WTC11 (cell line): ENCODE data around the gene FCHO1. TPM values are rescaled to one million over a fixed set of nuclear protein-coding genes. Genes with fewer than 3 reads are reported as not detected.

Experiments
- ATAC-seq: fragments of 200-7000 bp; cut with Tn5 transposase; 2 replicates; pipeline ENCODE4 v1.10.0; 2021; ENCODE audit warnings: mild to moderate bottlenecking, moderate library complexity
- CTCF ChIA-PET: fragments of 300-600 bp; sonication (Branson Sonifier 250); formaldehyde crosslinking; loops from one replicate; lab custom pipeline; 2021; ENCODE audit warnings: antibody characterized with exemption; lab: Charles Lee
- POLR2A ChIA-PET: fragments of 350-600 bp; sonication (Branson Sonifier 250); formaldehyde crosslinking; loops from one replicate; lab custom pipeline; 2021; ENCODE audit warnings: antibody characterized with exemption; lab: Charles Lee
- DNase-seq: peaks from one replicate; pipeline ENCODE4 v3.0.0; 2021; ENCODE audit warnings: low spot score
- H3K27ac Mint-ChIP-seq: 2 replicates; pipeline ENCODE4 v1.8.0; 2021; ENCODE audit warnings: mixed read lengths
- H3K27me3 Mint-ChIP-seq: 2 replicates; pipeline ENCODE4 v1.8.0; 2021; ENCODE audit warnings: low read depth, mild to moderate bottlenecking, moderate library complexity, mixed read lengths
- H3K36me3 Mint-ChIP-seq: 2 replicates; pipeline ENCODE4 v1.8.0; 2021; ENCODE audit warnings: mixed read lengths
- H3K4me1 Mint-ChIP-seq: 2 replicates; pipeline ENCODE4 v1.8.0; 2022; ENCODE audit warnings: mixed read lengths
- H3K4me3 Mint-ChIP-seq: 2 replicates; pipeline ENCODE4 v1.8.0; 2021; ENCODE audit warnings: mild to moderate bottlenecking, moderate library complexity, mixed read lengths
- H3K9me3 Mint-ChIP-seq: 2 replicates; pipeline ENCODE4 v1.8.0; 2021; ENCODE audit warnings: mixed read lengths
- AR ChIP-seq: fragments of 250-450 bp; sonication (Bioruptor Pico); IDR thresholded peaks from 2 replicates; pipeline ENCODE4 v1.9.0; 2021; ENCODE audit warnings: mild to moderate bottlenecking
- EMX1 ChIP-seq: fragments of 250-450 bp; sonication (Bioruptor Pico); IDR thresholded peaks from 2 replicates; pipeline ENCODE4 v1.8.0; 2021; ENCODE audit warnings: mild to moderate bottlenecking
- ERG ChIP-seq: fragments of 250-450 bp; sonication (Bioruptor Pico); IDR thresholded peaks from 2 replicates; pipeline ENCODE4 v1.8.0; 2021; ENCODE audit warnings: mild to moderate bottlenecking
- FOXJ3 ChIP-seq: sonication (generic); formaldehyde crosslinking; IDR thresholded peaks from 2 replicates; pipeline ENCODE4 v1.9.0; 2021; ENCODE audit warnings: missing genetic modification reagents, mild to moderate bottlenecking, borderline replicate concordance
- FOXK1 ChIP-seq: sonication (generic); formaldehyde crosslinking; IDR thresholded peaks from 2 replicates; pipeline ENCODE4 v1.8.0; 2022; ENCODE audit warnings: mild to moderate bottlenecking, moderate library complexity, missing genetic modification reagents
- FOXP1 ChIP-seq: sonication (generic); formaldehyde crosslinking; IDR thresholded peaks from 2 replicates; pipeline ENCODE4 v1.8.0; 2022; ENCODE audit warnings: missing genetic modification reagents, mild to moderate bottlenecking, moderate library complexity, borderline replicate concordance
- HMGA2 ChIP-seq: fragments of 250-450 bp; sonication (Bioruptor Pico); IDR thresholded peaks from 2 replicates; pipeline ENCODE4 v1.4.0; 2021; ENCODE audit warnings: mild to moderate bottlenecking, moderate library complexity
- IRF2 ChIP-seq: sonication (generic); formaldehyde crosslinking; IDR thresholded peaks from 2 replicates; pipeline ENCODE4 v1.8.0; 2022; ENCODE audit warnings: low read depth, missing genetic modification reagents, borderline replicate concordance
- KAT7 ChIP-seq: sonication (generic); formaldehyde crosslinking; IDR thresholded peaks from 2 replicates; pipeline ENCODE4 v1.8.1; 2023; ENCODE audit warnings: missing genetic modification reagents, mild to moderate bottlenecking, borderline replicate concordance
- MAX ChIP-seq: sonication (generic); formaldehyde crosslinking; IDR thresholded peaks from 2 replicates; pipeline ENCODE4 v1.8.0; 2022; ENCODE audit warnings: mild to moderate bottlenecking, missing genetic modification reagents
- MLX ChIP-seq: sonication (generic); formaldehyde crosslinking; IDR thresholded peaks from 2 replicates; pipeline ENCODE4 v1.8.1; 2023; ENCODE audit warnings: mild to moderate bottlenecking, missing genetic modification reagents, moderate library complexity
- NFATC4 ChIP-seq: fragments of 250-450 bp; sonication (Bioruptor Pico); IDR thresholded peaks from 2 replicates; pipeline ENCODE4 v1.9.0; 2021; ENCODE audit warnings: mild to moderate bottlenecking
- NFYB ChIP-seq: sonication (generic); formaldehyde crosslinking; conservative IDR thresholded peaks from 2 replicates; pipeline ENCODE4 v1.8.0; 2022; ENCODE audit warnings: low read depth, missing genetic modification reagents
- NR1H2 ChIP-seq: sonication (generic); formaldehyde crosslinking; IDR thresholded peaks from 2 replicates; pipeline ENCODE4 v1.9.0; 2021; ENCODE audit warnings: mild to moderate bottlenecking, moderate library complexity, missing genetic modification reagents
- NR3C1 ChIP-seq: sonication (generic); formaldehyde crosslinking; conservative IDR thresholded peaks from 2 replicates; pipeline ENCODE4 v1.8.1; 2023; ENCODE audit warnings: low read depth, mild to moderate bottlenecking, missing genetic modification reagents
- PRDM15 ChIP-seq: sonication (generic); formaldehyde crosslinking; IDR thresholded peaks from 2 replicates; pipeline ENCODE4 v1.8.0; 2022; ENCODE audit warnings: missing genetic modification reagents
- RORB ChIP-seq: fragments of 250-450 bp; sonication (Bioruptor Pico); IDR thresholded peaks from 2 replicates; pipeline ENCODE4 v1.9.0; 2021; ENCODE audit warnings: mild to moderate bottlenecking
- SOX15 ChIP-seq: fragments of 250-450 bp; sonication (Bioruptor Pico); IDR thresholded peaks from 2 replicates; pipeline ENCODE4 v1.9.0; 2021; ENCODE audit warnings: mild to moderate bottlenecking
- TEAD4 ChIP-seq: sonication (generic); formaldehyde crosslinking; IDR thresholded peaks from 2 replicates; pipeline ENCODE4 v1.8.0; 2022; ENCODE audit warnings: mild to moderate bottlenecking, missing genetic modification reagents
- TP53 ChIP-seq: sonication (generic); formaldehyde crosslinking; IDR thresholded peaks from 2 replicates; pipeline ENCODE4 v1.8.1; 2023; ENCODE audit warnings: mild to moderate bottlenecking, missing genetic modification reagents
- USF2 ChIP-seq: sonication (generic); formaldehyde crosslinking; IDR thresholded peaks from 2 replicates; pipeline ENCODE4 v1.8.1; 2023; ENCODE audit warnings: mild to moderate bottlenecking, missing genetic modification reagents, moderate library complexity
- ZMAT4 ChIP-seq: fragments of 250-450 bp; sonication (Bioruptor Pico); IDR thresholded peaks from 2 replicates; pipeline ENCODE4 v1.9.0; 2021; ENCODE audit warnings: mild to moderate bottlenecking
- ZNF138 ChIP-seq: sonication (generic); formaldehyde crosslinking; conservative IDR thresholded peaks from 2 replicates; pipeline ENCODE4 v1.8.1; 2022; ENCODE audit warnings: mild to moderate bottlenecking, moderate library complexity, missing genetic modification reagents
- ZNF232 ChIP-seq: sonication (generic); formaldehyde crosslinking; IDR thresholded peaks from 2 replicates; pipeline ENCODE4 v1.8.0; 2022; ENCODE audit warnings: mild to moderate bottlenecking, missing genetic modification reagents
- ZNF263 ChIP-seq: sonication (generic); formaldehyde crosslinking; IDR thresholded peaks from 2 replicates; pipeline ENCODE4 v1.8.1; 2022; ENCODE audit warnings: low read depth, mild to moderate bottlenecking, moderate library complexity, missing genetic modification reagents
- ZNF671 ChIP-seq: fragments of 250-450 bp; sonication (Bioruptor Pico); IDR thresholded peaks from 2 replicates; pipeline ENCODE4 v1.8.0; 2021; ENCODE audit warnings: mild to moderate bottlenecking
- total RNA-seq: library from RNA; stranded (reverse); gene quantifications from 3 replicates; pipeline ENCODE4 v1.2.3, GENCODE V29; 2021

The FCHO1 gene
- total RNA-seq, 1 experiment from 2014 or later, result 26.8 TPM

GRCh38 chr19:17751912-17752273 is 616 bp downstream of the FCHO1 start:
- ChIA-PET CTCF (interaction anchor here (1.9 kb wide), 1 partner anchor 15 kb away, joined by 12 read pairs; no protein-coding TSS in a partner anchor), POLR2A (no interaction called here)
- TF ChIP-seq ZNF138 (CRISPR knock-in tag) (no peak), MAX (CRISPR knock-in tag) (no peak), EMX1 (CRISPR knock-in tag) (no peak), ZNF263 (CRISPR knock-in tag) (no peak), NFATC4 (CRISPR knock-in tag) (no peak), NFYB (CRISPR knock-in tag) (no peak), ZMAT4 (CRISPR knock-in tag) (no peak), KAT7 (CRISPR knock-in tag) (no peak)
- DNase-seq, result no peak
- no peaks in the 10 kb centered on the region for H3K9me3 Mint-ChIP-seq
- no peak overlapping the region for H3K4me3 Mint-ChIP-seq
- H3K4me1 Mint-ChIP-seq, result peaks cover 27% of the 10 kb centered on the region
- no peak overlapping the region; the same call in 1 of the 2 replicates for H3K27ac Mint-ChIP-seq
- H3K27me3 Mint-ChIP-seq, result peaks cover 12% of the 10 kb centered on the region
- no peak for ATAC-seq
- H3K36me3 Mint-ChIP-seq, result no peaks in the 10 kb centered on the region

GRCh38 chr19:17752865-17753639 is 1.8 kb downstream of the FCHO1 start:
- CTCF ChIA-PET, result interaction anchor here (0.6 to 3.4 kb wide), 9 partner anchors 9 to 272 kb away, joined by 3 to 48 read pairs (median 7); partner anchors contain the start of gene MAP1S
- Mint-ChIP-seq H3K27ac (no peak overlapping the region), H3K4me3 (no peak overlapping the region), H3K36me3 (peaks cover 2% of the 10 kb centered on the region; the same call in 1 of the 2 replicates), H3K9me3 (no peaks in the 10 kb centered on the region), H3K4me1 (peaks cover 26% of the 10 kb centered on the region), H3K27me3 (peaks cover 10% of the 10 kb centered on the region)
- POLR2A ChIA-PET, result interaction anchor here (0.7 kb wide), 1 partner anchor 149 kb away, joined by 3 read pairs; no protein-coding TSS in a partner anchor
- no peak for ATAC-seq
- DNase-seq, result no peak
- TF ChIP-seq TP53 (CRISPR knock-in tag), result no peak
- TF ChIP-seq RORB (CRISPR knock-in tag), result no peak
- TF ChIP-seq NR1H2 (CRISPR knock-in tag), result no peak
- TF ChIP-seq ZNF671 (CRISPR knock-in tag), result no peak
- no peak for TF ChIP-seq FOXP1 (CRISPR knock-in tag)
- TF ChIP-seq MLX, result no peak
- no peak for TF ChIP-seq NR3C1 (CRISPR knock-in tag)
- TF ChIP-seq ZNF232, result no peak
- TF ChIP-seq PRDM15 (CRISPR knock-in tag), result no peak
- no peak for TF ChIP-seq HMGA2 (CRISPR knock-in tag)
- no peak for TF ChIP-seq TEAD4 (CRISPR knock-in tag)
- TF ChIP-seq FOXJ3, result no peak
- TF ChIP-seq USF2 (CRISPR knock-in tag), result no peak
- TF ChIP-seq FOXK1 (CRISPR knock-in tag), result no peak
- no peak for TF ChIP-seq IRF2
- TF ChIP-seq AR, result no peak
- no peak for TF ChIP-seq SOX15 (CRISPR knock-in tag)
- TF ChIP-seq ERG (CRISPR knock-in tag), result no peak
